ENCODE results near the gene MORN1.

Gene MORN1

DNA sequence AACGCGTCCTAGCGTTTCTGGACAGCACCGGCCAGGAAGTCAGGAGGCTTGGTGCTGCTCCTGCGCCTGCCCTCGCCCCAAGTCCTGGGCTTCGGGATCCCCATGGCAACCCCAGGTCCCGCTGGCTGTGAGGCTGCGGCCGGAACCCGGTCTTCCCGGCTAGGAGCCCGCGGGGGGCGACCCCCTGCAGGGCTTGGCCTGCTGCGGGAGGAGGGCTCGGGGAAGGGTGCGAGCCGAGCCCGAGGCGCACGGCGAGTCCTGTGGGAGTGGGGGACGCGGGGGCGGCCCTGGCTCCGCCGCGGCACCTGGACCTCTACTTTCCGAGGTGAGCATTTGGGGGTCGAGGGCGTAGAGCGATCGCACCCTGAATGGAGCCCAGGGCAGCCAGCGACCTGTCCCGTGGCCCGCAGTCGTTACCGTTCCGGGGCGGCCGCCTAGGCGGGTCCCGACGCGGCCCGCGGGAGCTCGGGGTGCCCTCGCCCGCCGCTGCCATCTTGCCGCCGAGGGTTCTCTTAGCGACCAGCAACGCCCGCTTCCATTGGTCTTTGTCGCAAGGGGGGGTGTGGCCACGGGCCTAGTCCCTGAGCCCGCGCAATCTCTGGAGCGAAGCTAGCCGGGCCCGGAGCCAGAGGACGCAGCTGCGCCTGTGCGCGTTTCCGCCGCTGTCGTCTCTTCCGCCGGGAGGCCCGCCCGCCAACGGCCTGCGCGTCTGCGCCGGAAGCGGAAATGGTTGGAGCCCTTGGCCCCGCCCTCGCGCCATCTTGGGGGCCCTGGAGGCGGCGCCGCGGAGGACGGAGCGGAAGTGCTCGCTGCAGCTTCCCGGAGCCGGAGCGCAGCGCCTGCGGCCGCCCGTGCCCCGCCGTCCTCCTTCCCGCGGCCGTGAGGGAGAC, at the start of gene MORN1, which contains the start of gene RER1:
MORN1 (minus strand) TSS at position 514 of the 890 bp plus-strand sequence; CDS start at position 493, 21 bp downstream.
RER1 (plus strand) TSS at position 801 of the 890 bp plus-strand sequence. CDS start 3,950 bp downstream, outside the sequence.
- DNase-seq = peak; percentile 98

DNA sequence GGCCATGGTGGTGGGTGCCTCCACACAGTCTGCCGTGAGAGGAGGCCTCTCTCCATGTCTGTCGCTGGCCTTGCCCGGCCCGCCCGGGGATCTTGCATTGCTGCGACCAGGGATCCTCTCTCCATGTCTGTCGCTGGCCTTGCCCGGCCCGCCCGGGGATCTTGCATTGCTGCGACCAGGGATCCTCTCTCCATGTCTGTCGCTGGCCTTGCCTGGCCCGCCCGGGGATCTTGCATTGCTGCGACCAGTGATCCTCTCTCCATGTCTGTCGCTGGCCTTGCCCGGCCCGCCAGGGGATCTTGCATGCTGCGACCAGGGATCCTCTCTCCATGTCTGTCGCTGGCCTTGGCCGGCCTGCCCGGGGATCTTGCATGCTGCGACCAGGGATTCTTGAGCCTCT, 49.0 kb upstream of the MORN1 start:
- peak; percentile 29 for DNase-seq

DNA sequence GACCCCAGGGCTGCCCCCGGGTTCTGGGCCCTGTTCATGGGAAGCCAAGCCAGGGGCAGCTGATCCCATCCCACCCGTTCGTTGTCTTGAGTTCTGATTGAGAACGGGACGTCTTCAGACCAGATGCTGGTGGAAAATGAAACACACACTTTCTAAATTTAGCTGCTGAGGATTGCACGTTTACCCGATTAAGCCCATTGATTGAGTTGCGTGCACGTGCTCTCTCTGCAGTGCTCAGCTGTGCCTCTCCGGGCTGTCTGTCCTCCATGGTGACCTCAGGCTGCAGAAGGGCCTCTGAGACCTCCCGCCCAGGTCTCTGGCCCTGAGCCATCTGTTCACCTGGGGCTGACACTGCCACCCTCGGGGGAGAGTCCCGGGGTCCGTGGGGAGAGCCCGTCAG, 48.0 kb upstream of the MORN1 start:
- DNase-seq = no peak

DNA sequence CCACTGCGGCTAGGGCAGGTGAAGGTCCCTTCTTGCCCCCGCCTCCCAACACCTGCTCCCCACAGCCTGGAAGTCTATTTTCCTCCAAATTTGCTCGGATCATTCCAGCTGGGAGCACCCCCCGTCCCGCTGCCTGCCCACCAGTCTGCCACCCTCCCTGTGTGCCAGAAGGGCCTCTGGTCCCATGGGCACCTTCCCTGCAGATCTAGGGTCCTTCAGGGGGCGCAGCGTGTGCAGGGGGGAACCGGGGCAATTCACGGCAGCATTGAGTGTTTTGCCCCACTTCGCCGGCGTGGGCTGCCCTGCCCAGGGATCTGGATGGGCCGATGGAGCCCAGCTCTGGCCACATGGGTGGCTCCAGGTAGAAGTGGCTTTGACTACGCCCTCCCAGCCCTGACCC, 47.3 kb upstream of the MORN1 start:
- no peak for DNase-seq

DNA sequence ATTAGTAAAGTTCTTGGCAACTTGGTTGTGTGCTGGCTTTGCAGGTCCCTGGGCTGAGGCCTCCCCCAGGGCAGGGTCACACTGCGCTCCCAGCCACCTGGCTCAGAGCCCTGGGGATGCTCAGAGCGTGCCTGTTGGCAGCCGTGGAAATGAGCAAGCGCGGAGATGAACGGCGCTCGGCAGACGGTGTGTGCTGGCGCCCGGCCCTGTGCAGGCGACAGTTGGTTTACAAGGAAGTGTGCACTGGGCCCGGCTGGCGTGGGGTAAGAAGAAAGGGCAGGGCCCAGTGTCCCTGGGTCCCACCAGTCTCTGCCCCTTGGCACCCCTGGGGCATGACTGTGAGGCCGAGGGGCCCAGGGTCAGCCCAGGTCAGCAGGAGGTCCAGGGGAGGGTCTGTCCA, 46.7 kb upstream of the MORN1 start:
- DNase-seq = no peak

DNA sequence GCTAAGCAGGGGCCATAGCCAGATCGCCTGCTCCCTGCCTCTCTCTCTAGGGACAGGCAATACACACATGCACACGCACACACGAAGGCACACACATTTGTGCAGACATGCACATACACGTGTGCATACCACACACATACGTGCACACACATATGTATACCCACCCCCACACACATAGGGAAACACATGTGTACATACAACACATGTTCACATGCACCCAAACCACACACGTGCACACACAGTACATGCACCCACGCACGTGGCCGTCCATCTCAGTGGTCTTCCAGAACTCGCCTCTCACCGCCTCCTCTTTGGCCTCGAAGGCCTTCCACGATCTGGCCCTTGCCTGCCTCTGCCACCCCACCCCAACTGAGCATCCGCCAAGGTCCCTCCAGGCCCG, 46.3 kb upstream of the MORN1 start:
- DNase-seq = no peak

DNA sequence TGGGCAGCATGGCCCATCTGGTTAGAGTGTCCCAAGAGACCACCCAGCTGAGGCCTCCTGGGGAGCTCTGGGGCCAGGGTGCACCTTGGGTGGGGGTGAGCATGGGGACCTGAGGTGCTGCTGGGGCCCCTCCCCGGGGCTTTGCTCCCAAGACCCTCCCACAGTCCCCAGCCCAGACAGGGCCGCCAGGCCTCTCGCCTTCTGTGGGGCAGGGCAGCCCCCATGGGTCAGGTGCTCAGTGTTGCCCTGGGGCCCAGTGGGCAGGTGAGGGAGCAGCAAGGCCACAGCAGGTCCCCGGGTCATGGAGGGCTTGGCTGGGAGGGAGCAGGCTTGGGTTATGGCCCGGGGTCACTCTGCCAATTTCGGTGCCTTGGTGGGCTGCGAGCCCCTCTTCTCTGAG, 45.5 kb upstream of the MORN1 start:
- no peak for DNase-seq

DNA sequence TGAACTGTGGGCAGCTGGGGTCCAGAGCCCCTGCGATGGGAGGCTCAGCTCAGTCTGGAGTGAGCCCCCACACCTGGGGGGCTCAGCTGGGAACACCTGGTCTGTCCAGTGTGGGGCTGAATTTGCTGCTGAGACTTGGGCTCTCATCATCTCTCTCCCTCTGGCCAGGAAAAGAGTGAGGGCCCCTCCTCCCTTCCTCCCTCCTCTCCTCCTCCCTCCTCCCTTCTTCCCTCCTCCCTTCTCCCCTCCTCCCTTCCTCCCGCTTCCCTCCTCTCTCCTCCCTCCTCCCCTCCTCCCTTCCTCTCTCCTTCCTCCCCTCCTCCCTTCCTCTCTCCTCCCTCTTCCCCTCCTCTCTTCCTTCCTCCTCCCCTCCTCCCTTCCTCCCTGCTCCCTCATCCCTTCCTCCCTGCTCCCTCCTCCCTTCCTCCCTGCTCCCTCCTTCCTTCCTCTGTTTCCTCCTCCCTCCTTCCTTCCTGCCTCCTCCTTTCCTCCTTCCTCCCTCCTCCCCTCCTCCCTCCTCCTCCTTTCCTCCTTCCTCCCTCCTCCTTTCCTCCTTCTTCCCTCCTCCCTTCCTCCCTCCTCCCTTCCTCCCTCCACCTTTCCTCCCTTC, 44.5 kb upstream of the MORN1 start:
- DNase-seq = no peak

DNA sequence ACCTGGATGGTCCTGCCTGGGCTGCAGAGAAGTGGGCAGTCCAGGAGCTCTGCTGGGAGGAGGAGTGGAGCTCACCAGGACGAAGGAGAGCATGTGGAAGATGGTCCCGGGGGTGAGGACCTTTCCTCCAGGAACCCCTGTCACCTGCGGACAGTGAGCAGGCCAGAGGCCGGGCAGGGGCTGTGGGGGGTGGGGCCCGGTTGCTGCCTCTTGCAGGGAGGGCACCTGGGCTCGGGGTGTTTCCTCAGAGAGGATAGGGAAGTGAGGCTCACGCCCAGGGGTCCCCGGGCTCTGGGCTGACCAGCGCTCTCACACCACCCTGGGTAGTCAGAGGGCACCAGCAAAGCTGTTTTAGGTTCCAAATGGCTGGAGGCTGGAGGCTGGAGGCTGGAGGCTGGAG, 43.7 kb upstream of the MORN1 start:
- DNase-seq = no peak

DNA sequence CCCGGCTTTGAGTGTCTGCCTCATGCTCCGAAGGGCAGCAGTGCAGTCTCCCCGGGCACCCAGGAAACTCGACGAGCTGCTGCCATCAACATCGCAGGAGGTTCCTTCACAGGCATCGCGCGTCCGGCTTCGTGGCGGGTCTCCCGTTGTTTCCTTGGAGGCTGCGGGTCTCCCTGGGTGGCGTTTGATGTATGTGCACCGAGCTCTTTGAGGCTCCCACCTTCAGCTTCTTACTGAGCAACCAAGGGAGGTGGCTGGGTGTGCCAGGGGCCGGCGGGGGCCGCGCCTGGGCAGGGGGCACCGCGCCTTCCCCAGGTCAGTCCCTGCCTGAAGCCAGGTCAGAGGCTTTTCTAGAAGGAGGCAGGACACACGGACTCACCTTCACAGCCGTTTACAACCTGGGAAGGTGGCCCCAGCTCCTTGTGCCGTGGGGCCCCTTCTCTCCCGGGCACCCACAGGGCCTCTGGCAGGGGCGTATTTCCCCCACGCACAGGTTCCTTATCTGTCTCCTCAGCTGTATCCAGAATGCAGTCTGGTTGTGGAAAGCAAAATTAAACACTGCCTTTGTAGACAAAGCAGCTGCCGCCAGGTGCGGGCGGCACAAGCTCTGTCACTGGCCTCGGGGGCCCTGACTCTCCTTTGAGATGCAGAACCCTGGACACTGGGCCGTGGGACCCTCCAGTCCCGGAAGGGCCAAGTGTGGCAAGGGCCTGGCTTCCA, 42.7 kb upstream of the MORN1 start:
- no peak for DNase-seq

DNA sequence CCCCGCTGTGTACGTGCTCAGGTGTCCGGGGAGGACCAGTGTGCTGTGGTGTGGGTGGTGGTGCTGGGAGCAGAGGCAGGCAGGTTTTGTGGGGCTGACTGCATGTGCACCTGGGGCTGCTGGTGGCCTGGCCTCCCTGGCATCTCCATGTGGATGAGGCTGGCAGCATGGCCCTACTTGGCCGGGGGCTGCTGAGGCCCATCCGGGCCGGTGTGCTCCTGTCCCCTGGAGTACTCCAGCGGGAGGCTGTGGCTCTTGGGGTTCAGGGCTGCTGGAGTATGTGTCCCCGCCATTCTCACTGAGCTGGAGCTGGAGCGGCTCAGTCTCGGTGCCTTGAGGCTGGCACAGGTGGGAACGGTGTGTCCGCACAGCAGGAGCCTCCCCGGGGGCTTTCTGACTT, 41.8 kb upstream of the MORN1 start:
- no peak for DNase-seq

DNA sequence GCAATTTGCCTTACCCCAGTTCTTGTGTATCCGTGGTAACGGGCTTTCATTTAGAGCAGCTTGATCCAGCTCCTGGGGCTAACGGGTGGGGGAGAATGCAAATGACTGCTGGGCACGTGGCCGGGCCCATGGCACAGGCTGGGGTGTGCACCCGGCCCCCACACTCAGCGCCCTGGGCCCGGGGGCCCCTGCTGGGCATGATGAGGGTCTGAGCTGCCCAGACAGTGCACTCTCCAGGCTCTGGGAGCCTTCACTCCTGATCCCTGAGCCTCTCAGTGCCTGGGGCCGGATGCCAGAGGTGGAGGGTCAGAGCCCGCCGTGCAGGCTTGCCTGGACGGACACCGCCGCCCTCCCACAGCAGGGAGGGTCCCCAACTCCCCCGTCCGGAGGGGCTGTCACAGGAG, 41.1 kb upstream of the MORN1 start:
- no peak for DNase-seq

DNA sequence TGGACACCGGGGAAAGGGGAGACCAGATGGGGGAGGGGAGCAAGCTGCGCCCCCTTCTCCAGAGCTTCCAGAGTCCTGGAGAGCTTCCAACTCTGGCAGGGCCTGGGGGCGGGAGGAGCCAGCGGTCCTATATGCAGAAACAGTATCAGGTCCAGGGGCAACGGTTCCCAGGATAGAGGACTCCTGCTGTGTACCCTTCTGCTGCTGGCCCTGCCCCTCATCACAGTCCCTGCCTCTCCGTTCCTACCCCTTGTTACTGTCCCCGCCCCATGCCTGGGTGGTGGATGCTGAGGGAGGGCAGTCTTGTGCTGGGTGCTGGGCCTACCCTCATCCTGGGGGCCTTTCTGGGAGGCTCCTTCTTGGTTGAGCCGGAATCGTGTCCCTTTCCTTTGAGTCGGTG, 40.2 kb upstream of the MORN1 start:
- no peak for DNase-seq

DNA sequence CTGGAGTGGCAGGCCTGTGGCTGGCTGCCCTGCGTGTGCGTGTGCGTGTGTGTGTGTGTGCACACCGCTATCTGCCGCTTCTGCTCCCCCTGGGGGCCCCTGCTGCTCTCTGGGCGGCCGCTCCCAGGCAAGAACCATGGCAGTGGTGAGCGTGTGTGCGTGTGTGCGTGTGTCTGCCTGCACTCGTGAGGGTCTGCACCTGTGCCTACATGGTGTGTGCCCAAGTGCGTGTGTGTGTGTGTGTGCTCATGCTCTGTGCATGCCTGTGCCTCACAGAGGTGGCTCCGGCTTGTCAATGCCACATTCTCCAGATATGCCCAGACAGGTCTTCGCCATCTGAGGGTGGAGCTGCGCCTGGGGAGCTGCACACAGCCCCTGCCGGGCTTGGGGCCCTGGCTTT, 39.7 kb upstream of the MORN1 start:
- no peak for DNase-seq

DNA sequence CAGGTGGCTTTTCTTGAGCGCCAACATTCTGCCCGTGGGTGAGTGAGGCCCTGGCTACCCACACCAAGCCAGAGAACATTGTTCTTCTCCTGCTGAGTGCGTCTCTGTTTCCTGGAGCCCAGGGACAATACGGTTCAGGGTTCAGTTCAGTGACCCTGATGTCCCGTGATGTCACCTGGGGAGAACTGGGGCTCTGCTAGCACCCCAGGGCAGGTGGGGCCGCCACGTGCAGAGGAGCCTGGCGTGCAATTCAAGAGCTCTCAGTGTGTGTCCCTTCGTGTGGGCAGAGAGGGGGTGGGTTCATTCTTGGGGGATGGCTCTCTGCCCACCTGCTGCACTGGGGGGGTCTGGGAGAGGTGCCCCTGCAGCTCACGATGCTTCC, 39.2 kb upstream of the MORN1 start:
- no peak for DNase-seq

DNA sequence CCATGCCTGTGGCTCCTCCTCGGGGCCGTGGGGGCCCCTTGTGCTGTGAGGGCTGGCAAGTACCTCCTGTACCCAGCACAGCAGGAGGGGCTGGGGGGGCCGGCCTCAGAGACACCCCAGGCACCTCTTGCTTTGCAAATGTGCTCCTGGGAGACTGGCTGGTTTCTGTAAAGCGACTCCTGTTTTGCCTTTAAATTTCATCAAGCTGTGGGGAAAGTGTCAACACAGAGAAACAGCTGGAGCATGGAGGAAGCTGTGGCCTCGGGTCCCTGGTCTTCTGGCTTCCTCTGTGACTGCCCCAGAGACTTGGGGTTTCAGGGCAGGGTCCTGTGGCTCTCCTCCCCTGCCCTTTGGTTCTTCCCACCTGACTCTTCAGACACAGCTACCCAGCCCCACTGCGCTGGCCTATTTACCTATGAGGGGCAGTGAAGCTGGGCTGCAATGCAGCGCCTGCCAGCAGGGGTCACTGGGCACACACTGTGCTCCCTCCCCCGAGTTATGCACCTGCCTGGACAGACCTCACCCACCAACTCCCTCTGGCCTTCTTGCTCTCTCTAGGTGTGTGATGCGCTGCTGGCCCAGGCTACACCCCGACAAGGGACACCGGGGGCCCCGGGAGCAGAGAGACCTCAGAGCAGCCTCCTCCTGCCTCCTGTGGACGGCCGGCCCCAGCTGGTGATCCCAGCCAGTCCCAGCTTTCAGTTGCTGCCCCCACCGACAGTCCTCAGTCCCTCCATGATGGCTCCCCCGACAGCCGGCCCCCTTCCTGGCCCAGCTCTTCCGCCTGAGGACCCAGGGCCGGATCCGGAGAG, 38.6 kb upstream of the MORN1 start:
- no peak for DNase-seq

DNA sequence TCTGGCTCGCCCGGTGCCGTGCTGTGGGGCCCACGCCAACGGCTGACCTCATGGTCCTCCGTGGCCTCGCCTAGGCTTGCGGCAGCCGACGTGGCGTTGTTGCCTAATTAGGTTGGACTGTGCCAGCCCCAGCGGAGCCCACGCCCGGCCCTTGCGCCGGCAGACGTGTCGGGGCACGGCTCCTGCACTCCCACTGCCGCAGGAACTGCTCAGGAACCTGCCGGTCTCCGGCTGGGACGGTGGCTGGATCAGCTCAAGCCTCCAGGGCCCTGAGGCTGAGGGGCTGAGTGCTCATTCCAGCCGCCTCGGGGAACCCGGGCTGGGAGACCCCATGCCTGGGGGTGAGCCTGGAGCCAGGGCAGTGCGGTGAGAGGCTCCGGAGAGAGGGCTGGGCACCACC, 37.1 kb upstream of the MORN1 start:
- no peak for DNase-seq

DNA sequence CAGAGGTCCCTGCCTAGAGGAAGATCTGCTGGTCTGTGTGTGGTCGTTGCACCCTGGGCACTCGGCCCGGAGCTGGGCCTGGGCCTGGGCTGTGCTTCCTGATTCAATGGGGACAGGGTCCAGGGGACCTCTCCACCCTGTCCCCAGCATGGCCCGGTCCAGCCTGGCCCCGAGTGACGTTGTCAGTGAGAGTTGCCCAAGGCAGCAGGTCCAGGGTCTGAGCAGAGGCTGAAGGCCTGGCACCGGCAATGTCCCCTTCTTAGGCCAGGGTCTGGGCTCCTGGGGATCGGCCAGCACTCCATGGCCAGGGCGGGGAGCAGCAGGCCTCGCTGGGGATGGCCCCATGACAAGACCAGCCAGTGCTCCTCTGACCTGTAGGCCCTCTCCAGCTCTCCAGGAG, 36.6 kb upstream of the MORN1 start:
- DNase-seq = no peak

DNA sequence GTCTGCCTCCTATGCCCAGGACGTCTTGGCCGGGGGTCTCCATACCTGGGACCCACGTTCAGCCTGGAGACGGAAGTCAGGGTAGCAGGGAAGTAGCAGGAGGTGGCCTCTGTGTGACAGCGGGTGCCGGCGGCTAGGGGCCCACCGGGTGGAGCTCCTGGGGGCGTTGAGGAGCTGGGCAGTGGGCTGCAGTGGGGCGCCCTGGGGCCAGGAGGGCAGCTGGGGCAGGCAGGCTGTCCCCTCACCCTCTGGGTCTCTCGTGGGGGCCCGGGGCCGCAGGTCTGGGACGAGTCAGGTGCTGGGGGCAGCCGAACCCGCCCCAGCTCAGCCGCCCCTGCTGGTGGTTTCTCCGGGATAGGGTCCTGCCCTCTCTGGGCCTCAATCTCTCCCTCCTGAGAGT, 35.7 kb upstream of the MORN1 start:
- no peak for DNase-seq

DNA sequence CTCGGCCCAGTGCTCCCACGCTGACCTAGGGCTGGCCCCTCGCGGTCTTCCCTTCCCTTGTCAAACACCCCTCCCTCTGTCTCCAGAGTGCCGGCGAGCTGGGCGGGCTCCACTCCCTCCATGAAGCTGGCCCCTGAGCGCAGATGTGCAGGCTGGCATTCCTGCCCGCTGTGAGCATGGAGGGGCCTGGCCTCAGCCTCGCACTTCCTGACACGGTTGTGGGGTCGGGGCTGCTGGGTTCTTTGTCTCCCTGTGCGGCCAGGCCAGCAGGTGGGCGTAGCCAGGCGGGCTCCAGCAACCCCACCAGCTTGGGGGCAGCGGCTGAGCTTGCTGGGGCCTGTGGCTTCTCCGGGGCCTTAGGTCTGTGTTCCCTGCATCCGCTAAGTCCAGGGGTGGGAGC, 35.2 kb upstream of the MORN1 start:
- no peak for DNase-seq

DNA sequence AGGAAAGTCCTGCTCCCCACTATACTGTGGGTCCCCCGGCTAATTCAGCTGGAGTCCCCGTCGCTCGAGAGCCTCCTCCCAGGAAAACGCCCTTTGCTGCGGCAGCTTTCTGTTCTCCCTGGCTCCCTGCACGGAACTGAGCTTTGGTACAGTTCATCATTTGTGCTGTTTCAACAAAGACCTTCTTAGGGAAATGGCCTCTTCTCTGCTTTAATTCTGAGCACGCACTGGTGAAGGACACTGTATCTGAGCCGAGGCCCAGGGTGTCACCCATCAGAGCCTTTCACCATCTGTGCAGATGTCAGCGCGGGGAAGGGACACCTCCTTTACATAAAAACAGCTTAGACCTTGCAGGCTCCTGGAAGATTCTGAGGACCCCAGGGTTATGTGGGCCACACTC, 34.5 kb upstream of the MORN1 start:
- DNase-seq = no peak

DNA sequence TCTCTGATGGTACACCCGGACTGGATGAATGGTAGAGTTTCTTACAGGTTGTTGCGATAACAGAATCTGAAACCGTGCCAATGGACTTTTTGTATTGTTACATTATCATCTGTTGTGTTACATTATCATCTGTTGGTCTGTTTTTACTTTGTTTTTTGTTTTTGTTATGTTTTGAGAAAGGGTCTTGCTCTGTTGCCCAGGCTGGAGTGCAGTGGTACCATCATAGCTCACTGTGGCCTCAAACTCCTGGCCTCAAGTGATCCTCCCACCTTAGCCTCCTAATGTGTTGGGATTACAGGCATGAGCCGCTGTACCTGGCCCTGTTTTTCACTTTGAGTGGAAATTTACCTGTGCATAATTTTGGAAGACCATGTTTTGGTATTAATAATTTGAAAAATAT, 31.2 kb upstream of the MORN1 start:
- no peak for DNase-seq

DNA sequence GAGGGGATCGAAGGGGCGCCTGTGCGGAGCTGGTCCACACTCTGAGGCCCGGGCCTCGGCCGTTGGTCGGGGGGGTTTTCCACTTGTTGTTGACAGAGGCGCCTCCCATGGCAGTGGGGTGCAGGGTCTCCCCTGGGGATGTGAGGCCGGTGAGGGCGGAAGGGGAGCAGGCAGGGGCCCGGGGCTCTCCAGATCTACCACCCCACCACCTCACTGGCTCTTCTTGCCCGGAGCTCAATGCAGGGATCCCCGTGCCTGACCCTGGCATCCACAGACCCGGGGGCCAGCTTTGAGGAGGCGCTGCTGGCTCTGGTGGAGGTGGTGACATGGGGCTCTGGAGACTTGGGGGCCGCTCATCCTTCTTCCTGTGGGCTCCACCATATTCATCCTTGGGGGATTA, 28.1 kb upstream of the MORN1 start:
- no peak for DNase-seq
